Right hindlimb (tissue), 1 donor: ENCODE measurements around the gene ASB13.
"Not testable (repeated sequence)": the region's sequence is repeated elsewhere in the genome, so short reads cannot be mapped to it uniquely, and the experiment has no call there.

Experiments
- DNase-seq: peaks from one replicate; pipeline ENCODE4 v3.0.0-alpha.2; 2018

The ASB13 gene

GRCh38 chr10:5622186-5622960, 44.0 kb downstream of the ASB13 start:
- no peak for DNase-seq

GRCh38 chr10:5621371-5621770, 45.0 kb downstream of the ASB13 start:
- not testable (repeated sequence) for DNase-seq

GRCh38 chr10:5620966-5621365, 45.4 kb downstream of the ASB13 start:
- peak; percentile 21 for DNase-seq

GRCh38 chr10:5620223-5620721, 46.1 kb downstream of the ASB13 start:
- no peak for DNase-seq

GRCh38 chr10:5619362-5620211, 46.8 kb downstream of the ASB13 start:
- peak; percentile 90 for DNase-seq

GRCh38 chr10:5618829-5619228, 47.6 kb downstream of the ASB13 start:
- no peak for DNase-seq

GRCh38 chr10:5618042-5618441, 48.4 kb downstream of the ASB13 start:
- DNase-seq = no peak

GRCh38 chr10:5617521-5617920, 48.9 kb downstream of the ASB13 start:
- DNase-seq = no peak

- DNase-seq = peak; percentile 92
Observed at GRCh38 chr10:5616836-5617235, 49.6 kb downstream of the ASB13 start.

- no peak for DNase-seq
Observed at GRCh38 chr10:5616046-5616445, 50.3 kb downstream of the ASB13 start.

- DNase-seq = peak; percentile 85
Observed at GRCh38 chr10:5615316-5615715, 51.1 kb downstream of the ASB13 start.

- DNase-seq = peak; percentile 79
Observed at GRCh38 chr10:5614155-5614721, 52.2 kb downstream of the ASB13 start.

- DNase-seq = peak; percentile 61
Observed at GRCh38 chr10:5613481-5614154, 52.8 kb downstream of the ASB13 start.

GRCh38 chr10:5611899-5612680, 54.3 kb downstream of the ASB13 start:
- no peak for DNase-seq

- DNase-seq = no peak
Observed at GRCh38 chr10:5609952-5610616, 56.3 kb downstream of the ASB13 start.

GRCh38 chr10:5608608-5609220, 57.7 kb downstream of the ASB13 start:
- DNase-seq = no peak

GRCh38 chr10:5607594-5607993, 58.8 kb downstream of the ASB13 start:
- DNase-seq = no peak

- DNase-seq = no peak
Observed at GRCh38 chr10:5606864-5607263, 59.5 kb downstream of the ASB13 start.

- DNase-seq = no peak
Observed at GRCh38 chr10:5606321-5606720, 60.1 kb downstream of the ASB13 start.

GRCh38 chr10:5604961-5605360, 61.4 kb downstream of the ASB13 start:
- no peak for DNase-seq
